Fibroblast of lung (primary cell): Measurements from ENCODE around the gene HLA-DOA.

Experiments used
- CTCF ChIP-seq, 2 donors: IDR thresholded peaks in 1 of 2; conservative IDR thresholded peaks in 1 of 2; 1 replicate in 1 of 2; 2 replicates in 1 of 2; pipeline ENCODE4 v1.5.1; 2011 to 2012; ENCODE audit warnings: low read length in 2 of 2, control low read depth in 1 of 2, inconsistent platforms in 1 of 2, low read depth in 1 of 2, mild to moderate bottlenecking in 1 of 2
- EZH2 ChIP-seq: IDR thresholded peaks from 2 replicates; pipeline ENCODE4 v1.5.1; 2012; ENCODE audit warnings: low read length, control low read depth, mild to moderate bottlenecking; ENCODE audit errors: missing control alignments

- no peak for TF ChIP-seq CTCF (conservative IDR thresholded peaks at IDR 0.05 in 1 of 2, IDR thresholded peaks at IDR 0.05 in 1 of 2; ENCODE audit: low read depth in 1 of 2, low read length in 2 of 2)
- TF ChIP-seq EZH2, result no peak
Observed at GRCh38 chr6:33034554-33034953, 25.2 kb upstream of the HLA-DOA start.
